Neural progenitor cell (in vitro differentiated cells): ENCODE results near the gene TNFRSF21. TPM values are rescaled to one million over a fixed set of nuclear protein-coding genes. Genes with fewer than 3 reads are reported as not detected.

Experiments used
- DNase-seq: peaks from one replicate; pipeline ENCODE4 v3.0.0-alpha.2; 2016; ENCODE audit warnings: low spot score
- H2AFZ ChIP-seq: fragments of 200-600 bp; sonication (generic); replicated peaks from 2 replicates; pipeline ENCODE4 v1.6.1; 2016; ENCODE audit warnings: antibody characterized with exemption
- H3F3A ChIP-seq: fragments of 200-600 bp; sonication (generic); 2 replicates; pipeline ENCODE4 v1.6.1; 2016; ENCODE audit warnings: antibody characterized with exemption, low read depth
- H3K27ac ChIP-seq: fragments of 200-600 bp; sonication (generic); 2 replicates; pipeline ENCODE4 v1.5.1; 2016; ENCODE audit warnings: mild to moderate bottlenecking
- H3K27me3 ChIP-seq: fragments of 200-600 bp; sonication (generic); 2 replicates; pipeline ENCODE4 v1.6.1; 2016; ENCODE audit warnings: mild to moderate bottlenecking, moderate library complexity
- H3K36me3 ChIP-seq: fragments of 200-600 bp; sonication (generic); 2 replicates; pipeline ENCODE4 v1.5.1; 2016
- H3K4me1 ChIP-seq: fragments of 200-600 bp; sonication (generic); 2 replicates; pipeline ENCODE4 v1.6.1; 2016; ENCODE audit warnings: mixed run types
- H3K4me2 ChIP-seq: fragments of 200-600 bp; sonication (generic); 2 replicates; pipeline ENCODE4 v1.6.1; 2016
- H3K4me3 ChIP-seq: fragments of 200-600 bp; sonication (generic); 2 replicates; pipeline ENCODE4 v1.5.1; 2016
- H3K79me2 ChIP-seq: fragments of 200-600 bp; sonication (generic); 2 replicates; pipeline ENCODE4 v1.6.1; 2016; ENCODE audit warnings: low read depth
- H3K9ac ChIP-seq: fragments of 200-600 bp; sonication (generic); 2 replicates; pipeline ENCODE4 v1.6.1; 2016
- H3K9me3 ChIP-seq: fragments of 200-600 bp; sonication (generic); 2 replicates; pipeline ENCODE4 v1.5.1; 2016; ENCODE audit warnings: low read depth
- H4K20me1 ChIP-seq: fragments of 200-600 bp; sonication (generic); 2 replicates; pipeline ENCODE4 v1.6.1; 2016; ENCODE audit warnings: low read depth
- H3K27ac Mint-ChIP-seq: 3 replicates; pipeline ENCODE4 v1.8.0; 2021; ENCODE audit warnings: mixed read lengths
- H3K27me3 Mint-ChIP-seq: 2 replicates; pipeline ENCODE4 v1.8.0; 2022; ENCODE audit warnings: low read depth, mild to moderate bottlenecking, inconsistent platforms, moderate library complexity, mixed read lengths; ENCODE audit not compliant: insufficient read depth
- H3K36me3 Mint-ChIP-seq: 3 replicates; pipeline ENCODE4 v1.8.0; 2021; ENCODE audit warnings: mixed read lengths
- H3K4me1 Mint-ChIP-seq: 3 replicates; pipeline ENCODE4 v1.8.0; 2021; ENCODE audit warnings: mixed read lengths
- H3K4me3 Mint-ChIP-seq: 3 replicates; pipeline ENCODE4 v1.8.0; 2021; ENCODE audit warnings: mild to moderate bottlenecking, moderate library complexity, mixed read lengths
- H3K9me3 Mint-ChIP-seq: 3 replicates; pipeline ENCODE4 v1.8.0; 2020; ENCODE audit warnings: mixed read lengths
- CTCF ChIP-seq: fragments of 200-600 bp; sonication (generic); IDR thresholded peaks from 2 replicates; pipeline ENCODE4 v1.5.1; 2017; ENCODE audit warnings: antibody characterized with exemption, mild to moderate bottlenecking
- EZH2 ChIP-seq: fragments of 200-600 bp; sonication (generic); IDR thresholded peaks from 2 replicates; pipeline ENCODE4 v1.6.1; 2017; ENCODE audit warnings: antibody characterized with exemption, mild to moderate bottlenecking, moderate library complexity
- EZH2phosphoT487 ChIP-seq: fragments of 200-600 bp; sonication (generic); IDR thresholded peaks from 2 replicates; pipeline ENCODE4 v1.6.1; 2017; ENCODE audit warnings: antibody characterized with exemption
- total RNA-seq: library from RNA; depleted of rRNA; stranded (reverse); fragments of >200 nt; gene quantifications from 2 replicates; pipeline ENCODE4 v1.2.3, GENCODE V29; 2015; ENCODE audit warnings: low replicate concordance

Gene TNFRSF21
- total RNA-seq, 1 donor from 2014 or later, result 16.9 TPM

- DNase-seq, result no peak
- H3K4me3 ChIP-seq, result no peak overlapping the region
- H3K4me2 ChIP-seq, result no peak overlapping the region
- H3K9ac ChIP-seq, result no peak overlapping the region
- no peak overlapping the region for H3K27ac ChIP-seq
- Mint-ChIP-seq H3K27me3 (peaks cover 3% of the 10 kb centered on the region), H3K36me3 (peaks cover 11% of the 10 kb centered on the region), H3K4me3 (no peak overlapping the region), H3K4me1 (peaks cover 16% of the 10 kb centered on the region), H3K9me3 (no peaks in the 10 kb centered on the region), H3K27ac (no peak overlapping the region)
- peaks cover 7% of the 10 kb centered on the region for H3K4me1 ChIP-seq
- TF ChIP-seq EZH2phosphoT487 (no peak), EZH2 (no peak), CTCF (no peak)
- H2AFZ ChIP-seq, result no peak overlapping the region
- no peaks in the 10 kb centered on the region for H3K27me3 ChIP-seq
- H3K9me3 ChIP-seq, result no peaks in the 10 kb centered on the region
- H3K36me3 ChIP-seq, result no peaks in the 10 kb centered on the region
- H3F3A ChIP-seq, result no peaks in the 10 kb centered on the region
- H3K79me2 ChIP-seq, result peaks cover 31% of the 10 kb centered on the region
- no peaks in the 10 kb centered on the region for H4K20me1 ChIP-seq
Observed at GRCh38 chr6:47256981-47257730, 52.5 kb downstream of the TNFRSF21 start.

GRCh38 chr6:47256361-47256760 lies 53.3 kb downstream of the TNFRSF21 start:
- Histone ChIP-seq H3K79me2 (peaks cover 23% of the 10 kb centered on the region), H3K27ac (no peak overlapping the region), H3K9ac (no peak overlapping the region), H3F3A (no peaks in the 10 kb centered on the region), H3K4me3 (no peak overlapping the region), H3K4me1 (peaks cover 7% of the 10 kb centered on the region), H4K20me1 (no peaks in the 10 kb centered on the region), H3K36me3 (no peaks in the 10 kb centered on the region), H2AFZ (no peak overlapping the region), H3K27me3 (no peaks in the 10 kb centered on the region), H3K4me2 (no peak overlapping the region), H3K9me3 (no peaks in the 10 kb centered on the region)
- no peak overlapping the region for H3K4me3 Mint-ChIP-seq
- H3K27me3 Mint-ChIP-seq, result peaks cover 3% of the 10 kb centered on the region
- DNase-seq, result no peak
- no peaks in the 10 kb centered on the region for H3K9me3 Mint-ChIP-seq
- peaks cover 16% of the 10 kb centered on the region for H3K4me1 Mint-ChIP-seq
- peaks cover 15% of the 10 kb centered on the region for H3K36me3 Mint-ChIP-seq
- TF ChIP-seq CTCF (no peak), EZH2phosphoT487 (no peak), EZH2 (no peak)
- no peak overlapping the region for H3K27ac Mint-ChIP-seq

- Mint-ChIP-seq H3K27ac (no peak overlapping the region), H3K4me1 (peaks cover 15% of the 10 kb centered on the region), H3K9me3 (no peaks in the 10 kb centered on the region), H3K27me3 (peaks cover 3% of the 10 kb centered on the region), H3K4me3 (no peak overlapping the region), H3K36me3 (peaks cover 13% of the 10 kb centered on the region)
- Histone ChIP-seq H3K36me3 (no peaks in the 10 kb centered on the region), H3K9ac (no peak overlapping the region), H3F3A (no peaks in the 10 kb centered on the region), H3K9me3 (no peaks in the 10 kb centered on the region), H4K20me1 (no peaks in the 10 kb centered on the region), H3K79me2 (peaks cover 13% of the 10 kb centered on the region), H2AFZ (no peak overlapping the region), H3K27me3 (no peaks in the 10 kb centered on the region), H3K4me1 (peaks cover 7% of the 10 kb centered on the region), H3K4me3 (no peak overlapping the region), H3K27ac (no peak overlapping the region), H3K4me2 (no peak overlapping the region)
- no peak for DNase-seq
- TF ChIP-seq EZH2phosphoT487 (no peak), CTCF (no peak), EZH2 (no peak)
Observed at GRCh38 chr6:47254906-47255305, 54.8 kb downstream of the TNFRSF21 start.
